T-helper 17 cell (primary cell): ENCODE data around the gene CASZ1. TPM values are rescaled to one million over a fixed set of nuclear protein-coding genes. Genes with fewer than 3 reads are reported as not detected.

Experiments
- ATAC-seq: fragments of 150-1000 bp; cut with Tn5 transposase; 2 replicates; pipeline ENCODE4 v1.10.0; 2021; ENCODE audit warnings: mild to moderate bottlenecking, moderate library complexity
- DNase-seq, 3 donors: peaks; one replicate each; pipeline versions ENCODE4 v3.0.0 to v3.0.0-alpha.2; 2020 to 2021
- H3K9me3 ChIP-seq: one replicate; pipeline ENCODE4 v1.7.0; 2013; ENCODE audit warnings: low read length, mild to moderate bottlenecking; ENCODE audit not compliant: control insufficient read depth, poor library complexity, severe bottlenecking
- H3K27ac Mint-ChIP-seq: one replicate; pipeline ENCODE4 v1.8.0; 2022; ENCODE audit warnings: mild to moderate bottlenecking, moderate library complexity, mixed read lengths
- H3K27me3 Mint-ChIP-seq: one replicate; pipeline ENCODE4 v1.8.0; 2022; ENCODE audit warnings: mixed read lengths
- H3K36me3 Mint-ChIP-seq: one replicate; pipeline ENCODE4 v1.8.0; 2022; ENCODE audit warnings: low read depth, mixed read lengths
- H3K4me1 Mint-ChIP-seq: one replicate; pipeline ENCODE4 v1.8.0; 2022; ENCODE audit warnings: mild to moderate bottlenecking, mixed read lengths
- H3K4me3 Mint-ChIP-seq: one replicate; pipeline ENCODE4 v1.8.0; 2022; ENCODE audit warnings: mild to moderate bottlenecking, moderate library complexity, mixed read lengths
- total RNA-seq, 4 donors: library from RNA in 2 of 4; stranded (reverse) in 2 of 4; gene quantifications; one replicate each; pipeline ENCODE4 v1.2.3 and lab custom pipeline; 2022 to 2026

CASZ1 gene
- total RNA-seq, 2 donors from 2014 or later: 20.8 to 21.2 TPM

- H3K27ac Mint-ChIP-seq: no peak overlapping the region
- H3K4me3 Mint-ChIP-seq: no peak overlapping the region
- DNase-seq (no peak), ATAC-seq (no peak)
- no peaks in the 10 kb centered on the region for H3K36me3 Mint-ChIP-seq
- no peaks in the 10 kb centered on the region for H3K9me3 ChIP-seq
- peaks cover 17% of the 10 kb centered on the region for H3K4me1 Mint-ChIP-seq
- no peaks in the 10 kb centered on the region for H3K27me3 Mint-ChIP-seq
Observed at GRCh38 chr1:10677491-10678391, 118.7 kb downstream of the CASZ1 start.

- Mint-ChIP-seq H3K27ac (no peak overlapping the region), H3K4me3 (no peak overlapping the region), H3K4me1 (peaks cover 11% of the 10 kb centered on the region), H3K36me3 (no peaks in the 10 kb centered on the region), H3K27me3 (no peaks in the 10 kb centered on the region)
- ATAC-seq: no peak
- DNase-seq: no peak
- no peaks in the 10 kb centered on the region for H3K9me3 ChIP-seq
Observed at GRCh38 chr1:10676963-10677362, 119.5 kb downstream of the CASZ1 start.

GRCh38 chr1:10675813-10676212, 120.6 kb downstream of the CASZ1 start:
- H3K4me3 Mint-ChIP-seq: no peak overlapping the region
- H3K4me1 Mint-ChIP-seq: peaks cover 7% of the 10 kb centered on the region

GRCh38 chr1:10674700-10675609, 121.5 kb downstream of the CASZ1 start:
- ATAC-seq (no peak), DNase-seq (no peak)
- no peaks in the 10 kb centered on the region for H3K27me3 Mint-ChIP-seq
- H3K4me3 Mint-ChIP-seq: no peak overlapping the region
- H3K36me3 Mint-ChIP-seq: no peaks in the 10 kb centered on the region
- peaks cover 6% of the 10 kb centered on the region for H3K4me1 Mint-ChIP-seq
- H3K27ac Mint-ChIP-seq: no peak overlapping the region
- H3K9me3 ChIP-seq: no peaks in the 10 kb centered on the region

More at GRCh38 chr1:10675813-10676212, 120.6 kb downstream of the CASZ1 start:
- ATAC-seq: no peak
- Mint-ChIP-seq H3K27ac (peak overlapping the region; percentile 19), H3K36me3 (no peaks in the 10 kb centered on the region), H3K27me3 (no peaks in the 10 kb centered on the region)
- no peak for DNase-seq
- H3K9me3 ChIP-seq: no peaks in the 10 kb centered on the region

- peaks cover 4% of the 10 kb centered on the region for H3K4me1 Mint-ChIP-seq
- ATAC-seq: no peak
- H3K36me3 Mint-ChIP-seq: no peaks in the 10 kb centered on the region
Observed at GRCh38 chr1:10674222-10674621, 122.2 kb downstream of the CASZ1 start.

GRCh38 chr1:10673109-10673711, 123.2 kb downstream of the CASZ1 start:
- peaks cover 4% of the 10 kb centered on the region for H3K4me1 Mint-ChIP-seq
- H3K4me3 Mint-ChIP-seq: no peak overlapping the region
- DNase-seq: no peak
- no peak for ATAC-seq
- H3K36me3 Mint-ChIP-seq: no peaks in the 10 kb centered on the region
- H3K27me3 Mint-ChIP-seq: no peaks in the 10 kb centered on the region
- no peaks in the 10 kb centered on the region for H3K9me3 ChIP-seq
- H3K27ac Mint-ChIP-seq: no peak overlapping the region

More at GRCh38 chr1:10674222-10674621, 122.2 kb downstream of the CASZ1 start:
- no peaks in the 10 kb centered on the region for H3K27me3 Mint-ChIP-seq
- H3K9me3 ChIP-seq: no peaks in the 10 kb centered on the region
- H3K4me3 Mint-ChIP-seq: no peak overlapping the region
- H3K27ac Mint-ChIP-seq: no peak overlapping the region
- DNase-seq: no peak

GRCh38 chr1:10672343-10673050, 123.9 kb downstream of the CASZ1 start:
- H3K27ac Mint-ChIP-seq: no peak overlapping the region
- no peak overlapping the region for H3K4me3 Mint-ChIP-seq
- no peaks in the 10 kb centered on the region for H3K27me3 Mint-ChIP-seq
- H3K36me3 Mint-ChIP-seq: no peaks in the 10 kb centered on the region
- peaks cover 4% of the 10 kb centered on the region for H3K4me1 Mint-ChIP-seq
- no peak for DNase-seq
- no peak for ATAC-seq
- H3K9me3 ChIP-seq: no peaks in the 10 kb centered on the region

- Mint-ChIP-seq H3K4me3 (no peak overlapping the region), H3K27ac (no peak overlapping the region), H3K36me3 (no peaks in the 10 kb centered on the region), H3K4me1 (peaks cover 4% of the 10 kb centered on the region), H3K27me3 (no peaks in the 10 kb centered on the region)
- ATAC-seq (no peak), DNase-seq (no peak)
- H3K9me3 ChIP-seq: no peaks in the 10 kb centered on the region
Observed at GRCh38 chr1:10671622-10672342, 124.7 kb downstream of the CASZ1 start.

GRCh38 chr1:10671090-10671489, 125.4 kb downstream of the CASZ1 start:
- H3K4me1 Mint-ChIP-seq: peaks cover 2% of the 10 kb centered on the region
- H3K36me3 Mint-ChIP-seq: no peaks in the 10 kb centered on the region
- DNase-seq (no peak), ATAC-seq (no peak)
- no peak overlapping the region for H3K4me3 Mint-ChIP-seq
- H3K27ac Mint-ChIP-seq: peak overlapping the region; percentile 43
- no peaks in the 10 kb centered on the region for H3K9me3 ChIP-seq
- no peaks in the 10 kb centered on the region for H3K27me3 Mint-ChIP-seq

GRCh38 chr1:10670190-10670589, 126.3 kb downstream of the CASZ1 start:
- DNase-seq (no peak), ATAC-seq (no peak)
- Mint-ChIP-seq H3K27ac (peak overlapping the region; percentile 43), H3K27me3 (no peaks in the 10 kb centered on the region), H3K4me3 (no peak overlapping the region), H3K4me1 (peaks cover 4% of the 10 kb centered on the region), H3K36me3 (no peaks in the 10 kb centered on the region)
- no peaks in the 10 kb centered on the region for H3K9me3 ChIP-seq

- no peak for ATAC-seq
- Mint-ChIP-seq H3K4me1 (peaks cover 4% of the 10 kb centered on the region), H3K36me3 (no peaks in the 10 kb centered on the region), H3K27me3 (no peaks in the 10 kb centered on the region), H3K27ac (no peak overlapping the region), H3K4me3 (no peak overlapping the region)
- no peaks in the 10 kb centered on the region for H3K9me3 ChIP-seq
- no peak for DNase-seq
Observed at GRCh38 chr1:10669570-10669969, 126.9 kb downstream of the CASZ1 start.
